Stimulated activated naive CD4-positive, alpha-beta T cell (primary cell): ENCODE measurements around the gene BRD7.

Source experiments
- DNase-seq, 6 experiments: peaks; one replicate each; lab custom pipeline; 2025; lab: John Stamatoyannopoulos, UW

Gene BRD7

DNA sequence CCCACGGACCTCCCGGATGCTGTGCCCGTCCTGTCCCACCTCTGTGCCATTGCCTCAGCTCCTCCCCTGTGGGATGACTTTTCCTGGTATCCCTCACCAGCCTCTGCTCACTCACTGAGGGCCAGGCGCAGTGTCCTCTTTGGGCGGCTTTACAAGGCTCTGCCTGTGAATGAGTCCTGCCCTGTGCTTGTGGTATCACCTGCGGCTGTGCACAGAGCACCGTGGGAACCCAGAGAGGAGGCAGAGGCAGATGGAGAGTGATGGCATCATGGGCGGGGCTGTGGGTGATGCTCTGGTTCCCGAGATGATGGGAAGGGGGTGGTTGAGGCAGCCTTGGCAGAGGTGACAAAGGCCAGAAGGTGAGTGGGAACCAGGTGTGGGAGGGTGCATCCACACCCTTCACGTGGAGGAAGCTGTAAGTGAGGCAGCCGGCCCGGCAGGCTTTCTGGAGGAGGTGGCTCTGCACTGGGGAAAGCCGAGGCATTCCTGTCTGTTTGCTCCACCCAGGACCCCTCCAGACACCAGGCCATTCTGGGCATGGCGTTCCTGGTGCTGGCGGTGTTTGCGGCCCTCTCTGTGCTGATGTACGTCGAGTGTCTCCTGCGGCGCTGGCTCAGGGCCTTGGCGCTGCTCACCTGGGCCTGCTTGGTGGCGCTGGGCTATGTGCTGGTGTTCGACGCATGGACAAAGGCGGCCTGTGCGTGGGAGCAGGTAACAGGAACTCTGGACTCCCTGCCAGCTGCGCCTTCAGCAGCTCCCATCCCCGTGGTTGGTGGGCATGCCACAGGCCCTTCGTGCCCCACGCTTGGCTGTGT is 78.6 kb downstream of the BRD7 start:
- no peak for DNase-seq

DNA sequence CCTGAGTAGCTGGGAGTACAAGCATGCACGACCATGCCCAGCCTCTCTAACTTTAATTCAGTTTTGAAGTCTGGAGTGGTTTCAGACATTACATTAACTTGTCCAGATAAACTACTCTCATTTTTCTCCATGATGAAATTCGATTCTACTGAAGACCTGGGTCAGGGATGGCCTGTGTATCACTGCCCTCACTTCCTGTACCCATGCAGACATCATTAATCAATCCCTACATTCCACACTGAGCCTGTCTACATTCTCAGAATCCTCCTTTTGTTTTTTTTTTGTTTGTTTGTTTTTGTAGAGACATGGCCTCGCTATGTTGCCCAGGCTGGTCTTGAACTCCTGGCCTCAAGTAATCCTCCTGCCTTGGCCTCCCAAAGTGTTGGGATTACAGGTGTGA is 79.9 kb downstream of the BRD7 start:
- DNase-seq: no peak

DNA sequence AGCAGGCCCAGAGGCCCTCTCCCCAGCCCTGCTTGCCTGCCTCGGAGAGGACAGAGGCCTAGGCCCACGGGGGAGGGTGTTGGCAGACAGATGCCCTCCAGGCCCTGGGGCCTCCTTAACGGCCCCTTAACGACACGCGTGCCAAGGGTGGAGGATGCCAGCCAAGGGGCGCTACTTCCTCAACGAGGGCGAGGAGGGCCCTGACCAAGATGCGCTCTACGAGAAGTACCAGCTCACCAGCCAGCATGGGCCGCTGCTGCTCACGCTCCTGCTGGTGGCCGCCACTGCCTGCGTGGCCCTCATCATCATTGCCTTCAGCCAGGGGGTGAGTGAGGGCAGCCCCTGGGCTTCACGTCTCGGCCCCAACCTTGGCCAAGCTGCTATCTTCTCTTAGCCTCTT is 80.8 kb downstream of the BRD7 start:
- no peak for DNase-seq

DNA sequence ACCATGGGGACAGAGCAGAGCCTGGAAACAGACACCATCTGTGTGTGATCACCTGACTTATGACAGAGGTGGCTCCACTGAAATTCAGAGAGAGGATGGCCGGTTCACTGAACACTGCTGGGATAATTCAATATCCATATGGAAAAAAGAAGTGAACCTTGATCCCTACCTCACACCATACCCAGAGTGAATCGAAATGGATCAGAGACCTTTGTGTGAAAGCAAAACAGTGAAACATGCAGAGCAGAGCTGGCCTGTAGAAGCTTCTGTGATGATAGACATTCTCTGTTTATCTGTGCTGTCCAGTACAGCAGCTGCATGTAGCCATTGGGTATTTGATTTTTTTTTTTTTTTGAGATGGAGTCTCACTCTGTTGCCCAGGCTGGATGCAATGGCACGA is 82.1 kb downstream of the BRD7 start:
- DNase-seq: no peak

DNA sequence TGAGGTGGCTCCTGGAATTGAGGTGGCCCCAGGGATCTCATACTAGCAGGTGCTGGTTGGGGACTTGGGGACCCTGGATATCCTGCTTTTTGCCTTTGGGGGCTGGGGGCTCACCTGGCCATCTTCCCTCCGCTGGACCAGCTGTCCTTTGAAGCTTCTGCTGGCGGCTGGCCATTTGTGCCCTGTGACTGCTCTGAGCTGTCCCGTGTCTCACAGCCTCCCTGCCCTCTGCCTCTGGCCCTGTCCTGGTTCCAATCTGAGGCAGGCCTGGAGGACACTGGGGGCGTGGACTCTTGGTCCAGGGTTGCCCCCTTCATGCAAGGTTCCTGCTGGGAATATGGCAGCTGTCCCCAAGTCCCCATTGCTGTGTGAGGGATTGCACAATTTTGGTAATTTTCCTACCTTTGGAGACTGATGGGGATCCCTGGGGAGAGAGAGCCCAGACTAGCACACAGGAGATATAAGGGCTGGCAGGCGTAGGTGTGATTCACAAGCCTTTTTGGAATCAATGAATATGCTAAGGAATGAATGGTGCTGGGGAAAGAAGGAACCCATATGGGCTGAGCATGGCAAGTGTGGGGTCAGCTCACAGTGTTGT is 83.3 kb downstream of the BRD7 start:
- no peak for DNase-seq

DNA sequence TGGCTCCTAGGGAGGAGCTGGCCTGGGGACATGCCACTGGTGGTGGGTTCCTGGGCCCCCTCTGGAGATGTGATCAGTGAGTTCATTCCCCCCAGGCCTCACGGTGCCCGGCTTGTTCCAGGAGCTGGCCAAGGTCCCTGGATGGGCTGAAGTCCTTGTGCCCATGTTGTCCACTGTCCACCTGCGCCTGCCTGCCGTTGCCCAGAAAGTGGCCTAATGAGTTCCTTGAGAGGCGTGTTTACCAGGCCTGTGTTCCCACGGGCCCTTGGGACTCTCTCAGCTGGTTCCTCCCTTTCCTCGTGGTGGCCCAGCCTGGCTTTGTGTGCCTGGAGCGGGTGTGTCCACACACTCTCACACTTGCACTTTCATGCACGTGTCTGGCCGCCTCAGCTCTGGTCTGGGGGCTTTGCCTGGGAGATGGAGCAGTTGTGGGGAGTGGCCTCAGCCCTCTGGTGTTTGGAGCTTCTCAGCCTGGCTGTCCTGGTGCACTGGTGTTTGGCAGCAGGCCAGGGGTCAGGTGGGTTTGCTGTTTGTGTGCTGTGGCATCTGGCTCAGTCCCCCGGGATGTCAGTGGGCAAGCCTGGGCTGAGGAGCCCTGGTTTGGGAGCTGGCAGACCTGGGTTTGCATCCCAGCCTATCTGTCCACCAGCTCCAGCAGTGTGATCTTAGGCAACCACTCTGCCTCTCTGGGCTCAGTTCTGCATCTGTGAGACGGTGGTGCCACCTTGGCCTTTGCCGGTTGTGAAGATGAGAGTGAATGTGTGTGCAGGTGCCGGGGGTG is 84.5 kb downstream of the BRD7 start:
- DNase-seq: peak in 3 of 6 experiments; percentile 24 to 41 (median 29)

DNA sequence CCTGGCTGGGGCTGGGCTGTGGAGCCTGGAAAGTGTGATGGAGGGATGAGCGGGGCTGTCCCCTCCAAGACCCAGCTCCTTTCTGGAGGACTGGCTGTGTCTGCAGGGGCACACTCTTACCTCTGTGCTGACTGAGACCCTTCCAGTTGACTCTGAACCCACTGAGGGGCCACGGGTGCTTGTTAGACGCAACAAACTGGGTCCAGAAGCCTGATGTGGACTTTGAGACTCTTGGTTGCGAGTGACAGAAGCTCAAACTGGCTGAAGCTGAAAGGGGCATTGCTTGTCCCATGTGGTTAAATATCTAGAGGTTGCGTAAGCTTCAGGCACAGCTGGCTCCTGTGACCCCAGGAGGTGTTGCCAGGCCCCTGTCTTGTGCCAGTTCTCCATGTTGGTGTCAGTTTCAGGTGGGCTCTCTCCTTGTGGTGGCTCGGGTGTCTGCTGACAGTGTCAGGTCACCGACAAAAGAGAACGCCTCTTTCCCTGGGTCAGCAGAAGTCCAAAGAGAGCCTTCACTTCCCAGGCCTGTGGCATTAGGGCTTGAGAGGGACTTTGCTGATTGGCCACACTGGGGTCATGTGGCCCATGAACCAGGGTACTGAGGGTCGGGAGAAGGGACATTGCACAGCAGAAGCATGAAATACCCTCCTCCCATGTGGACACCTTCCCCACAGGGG is 85.7 kb downstream of the BRD7 start:
- no peak for DNase-seq

DNA sequence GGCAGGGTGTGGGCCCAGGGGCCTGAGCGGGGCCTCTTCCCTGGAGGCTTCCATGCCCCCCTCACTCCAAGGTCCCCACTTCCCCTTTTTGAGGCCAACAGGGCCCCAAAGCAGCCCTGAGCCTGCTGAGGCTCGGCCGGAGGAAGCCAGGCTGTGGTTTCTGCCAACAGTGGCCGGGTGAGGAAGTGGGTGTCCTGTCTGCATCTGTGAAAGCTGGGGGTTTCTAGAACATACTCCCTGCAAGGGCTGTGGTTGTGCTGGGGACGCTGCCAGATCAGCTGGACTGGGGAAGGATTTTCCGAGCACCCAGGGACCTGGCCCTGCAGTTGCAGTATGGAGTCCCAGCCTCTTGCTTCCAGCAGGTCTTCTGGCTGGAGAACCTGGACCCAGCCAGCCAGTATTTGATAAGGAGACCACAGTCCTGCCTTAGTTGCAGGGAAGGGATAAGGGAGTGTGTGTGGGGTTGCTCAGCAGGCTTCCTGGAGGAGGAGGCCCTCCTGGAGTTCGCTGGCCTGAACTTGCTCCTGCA is 86.7 kb downstream of the BRD7 start:
- DNase-seq: peak in 4 of 6 experiments; percentile 10 to 29 (median 23)

DNA sequence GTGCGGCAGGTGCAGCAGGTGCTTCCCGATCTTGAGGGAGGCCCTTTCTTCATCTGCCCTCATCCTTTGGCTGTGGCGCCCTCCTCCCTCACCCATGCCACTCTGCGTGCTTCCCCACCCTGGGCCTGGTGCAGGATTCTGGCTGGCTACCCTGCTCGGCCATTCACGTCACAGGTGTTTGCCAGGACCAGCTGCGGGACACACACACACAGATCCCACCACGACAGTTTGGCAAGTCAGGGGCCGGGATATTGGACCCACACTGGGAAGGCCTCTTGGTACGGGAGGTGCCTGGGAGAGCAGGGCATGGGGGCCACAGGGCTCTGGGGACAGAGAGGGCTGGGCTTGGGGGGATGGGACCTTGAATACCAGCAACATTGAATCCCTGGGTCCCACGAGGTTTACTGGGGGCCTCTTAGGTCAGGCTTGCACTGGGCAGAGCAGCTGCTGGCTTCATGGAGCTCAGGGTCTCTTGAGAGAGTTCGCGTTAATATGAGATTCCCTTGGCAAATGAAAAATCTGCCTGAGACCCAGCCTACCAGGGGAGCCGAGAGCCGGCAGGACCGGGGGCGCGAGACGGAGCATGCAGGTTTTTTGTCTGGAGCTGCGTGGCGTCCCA is 87.3 kb downstream of the BRD7 start:
- no peak for DNase-seq

DNA sequence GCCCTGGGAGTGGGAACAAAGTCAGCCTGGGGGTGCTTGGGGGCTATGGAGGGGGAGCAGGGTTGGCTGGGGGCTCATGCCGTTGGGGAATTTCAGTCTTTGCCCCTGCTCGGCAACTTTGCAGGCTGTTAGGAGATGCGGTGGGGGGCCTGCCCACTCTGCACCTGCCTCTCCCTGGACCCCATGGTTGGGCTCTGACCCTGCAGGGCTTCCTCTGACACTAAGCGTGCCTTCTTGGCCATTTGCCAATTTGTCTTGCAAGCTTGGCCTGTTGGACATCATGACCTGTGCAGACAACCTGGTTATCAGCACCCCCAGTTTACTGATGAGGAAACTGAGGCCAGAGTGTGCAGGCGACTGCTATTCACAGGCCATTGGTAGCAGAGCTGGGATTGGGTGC is 87.9 kb downstream of the BRD7 start:
- DNase-seq: no peak

DNA sequence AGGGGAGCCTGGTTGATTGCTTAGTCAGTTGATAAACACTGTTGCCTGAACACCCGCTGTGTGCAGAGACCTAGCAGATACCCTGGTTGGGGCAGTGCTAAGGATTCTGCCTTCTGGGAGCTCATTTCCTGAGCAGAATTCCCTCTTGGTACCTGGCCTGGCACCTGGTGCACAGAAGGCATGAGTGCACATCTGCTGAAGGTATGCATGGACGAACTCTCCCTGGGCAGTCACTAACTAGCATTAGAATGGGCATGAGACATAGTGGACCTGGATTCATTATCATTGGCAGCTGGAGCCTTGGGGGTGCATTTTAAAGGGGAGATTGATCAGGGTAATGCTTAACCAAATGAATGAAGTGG is 89.3 kb downstream of the BRD7 start:
- DNase-seq: no peak

DNA sequence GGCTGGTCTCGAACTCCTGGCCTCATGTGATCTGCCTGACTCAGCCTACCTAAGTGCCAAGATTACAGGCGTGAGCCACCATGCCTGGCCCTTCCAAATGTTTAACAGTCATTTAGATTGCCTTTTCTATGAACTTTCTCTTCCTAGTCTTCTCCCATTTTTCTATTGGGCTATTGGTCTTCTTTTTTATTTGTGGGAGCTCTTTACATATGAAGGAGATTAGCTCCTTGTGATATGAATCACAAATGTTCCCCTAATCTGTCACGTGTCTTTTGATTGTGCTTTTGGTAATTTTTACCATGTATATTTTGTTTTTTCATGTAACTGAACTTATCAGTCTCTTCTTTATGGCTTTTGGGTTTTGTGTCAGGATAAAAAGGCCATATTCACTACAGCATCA is 90.5 kb downstream of the BRD7 start:
- no peak for DNase-seq

DNA sequence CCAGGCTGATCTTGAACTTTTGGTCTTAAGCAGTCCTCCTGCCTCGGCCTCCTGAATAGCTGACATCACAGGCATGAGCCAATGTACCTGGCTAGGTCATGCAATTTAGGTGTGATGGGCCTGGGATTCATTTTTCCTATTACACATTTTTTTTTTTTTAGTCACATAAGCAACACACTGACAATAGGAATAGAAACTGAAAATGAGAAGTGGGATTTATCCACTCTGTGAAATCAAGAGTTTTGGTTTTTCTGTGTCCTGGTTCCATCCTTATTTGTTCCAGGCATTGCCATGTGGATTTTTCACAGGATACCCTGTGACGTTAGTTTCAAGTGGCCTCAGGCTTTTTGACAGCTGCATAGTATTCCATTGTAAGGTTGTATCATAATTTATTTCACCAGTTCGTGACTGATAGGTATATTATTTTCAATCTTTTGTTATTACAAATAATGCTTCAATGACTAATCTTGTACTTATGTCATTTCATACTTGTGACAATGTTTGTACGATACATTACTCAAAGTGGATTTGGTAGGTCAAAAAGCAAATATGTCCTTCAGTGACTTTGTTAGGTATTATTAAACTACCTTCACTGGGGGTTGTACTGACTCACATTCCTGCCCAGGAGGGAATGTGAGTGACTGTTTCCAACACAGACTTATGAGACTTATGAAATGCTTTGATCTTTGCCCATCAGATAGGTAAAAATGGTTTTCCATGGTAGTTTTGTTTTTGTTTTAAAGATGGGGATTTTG is 91.8 kb downstream of the BRD7 start:
- no peak for DNase-seq

DNA sequence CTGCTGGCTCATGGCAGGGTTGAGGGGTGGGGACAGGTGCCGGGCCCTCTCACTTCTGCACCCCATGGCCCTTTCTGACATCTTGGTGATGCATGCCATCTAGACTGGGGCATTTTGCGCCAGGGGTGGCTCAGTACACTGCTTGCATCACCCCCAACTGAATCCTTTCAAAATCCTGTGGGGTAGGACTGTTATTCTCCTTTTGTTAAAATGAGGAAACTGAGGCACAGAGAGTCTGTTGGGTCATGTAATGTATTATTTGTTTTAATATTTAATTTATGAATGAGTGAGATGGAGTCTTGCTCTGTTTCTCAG is 92.5 kb downstream of the BRD7 start:
- DNase-seq: no peak

DNA sequence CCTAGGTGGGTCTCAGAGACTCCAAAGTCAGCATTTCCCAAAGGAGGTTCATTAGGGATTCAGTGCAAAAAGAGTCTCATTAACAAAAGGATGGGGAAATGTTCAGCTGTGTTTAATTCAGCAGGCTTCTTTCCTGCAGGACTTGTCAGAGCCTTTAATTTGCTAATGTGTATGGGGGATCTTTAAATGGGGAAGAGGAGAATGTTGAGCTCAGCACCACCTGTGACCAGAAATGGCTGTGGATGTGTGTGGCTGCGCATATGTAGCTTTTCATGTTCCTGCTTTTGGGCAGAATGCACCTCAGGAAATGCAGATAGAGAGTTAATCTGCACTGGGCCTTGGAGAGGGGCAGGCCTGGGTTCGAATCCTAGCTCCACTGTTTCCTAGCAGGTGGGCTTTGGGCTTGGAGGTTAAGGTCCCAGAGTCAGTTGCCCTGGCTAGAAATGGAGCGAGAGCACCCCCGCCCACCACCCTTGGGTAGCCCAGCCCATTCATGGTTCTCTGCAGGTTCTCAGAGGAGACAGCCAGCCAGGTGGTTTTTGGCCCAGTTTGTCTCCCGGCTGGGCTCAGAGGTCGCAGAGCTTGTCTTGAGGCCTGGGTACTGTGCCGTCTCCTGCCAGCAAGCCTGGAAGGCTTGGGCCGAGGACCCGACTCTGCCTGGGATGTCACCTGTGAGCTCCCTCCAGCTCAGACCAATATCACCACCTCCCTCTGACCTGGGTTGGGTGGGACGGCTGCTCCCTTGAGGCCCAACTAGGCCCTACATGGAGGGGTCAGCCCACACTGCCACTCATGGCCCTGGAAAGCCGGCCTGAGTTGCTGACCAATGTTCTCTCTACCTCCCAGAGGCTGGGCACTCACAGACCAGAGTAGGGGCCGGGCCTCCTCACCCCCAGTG is 93.1 kb downstream of the BRD7 start:
- DNase-seq: peak in 1 of 6 experiments; percentile 6

DNA sequence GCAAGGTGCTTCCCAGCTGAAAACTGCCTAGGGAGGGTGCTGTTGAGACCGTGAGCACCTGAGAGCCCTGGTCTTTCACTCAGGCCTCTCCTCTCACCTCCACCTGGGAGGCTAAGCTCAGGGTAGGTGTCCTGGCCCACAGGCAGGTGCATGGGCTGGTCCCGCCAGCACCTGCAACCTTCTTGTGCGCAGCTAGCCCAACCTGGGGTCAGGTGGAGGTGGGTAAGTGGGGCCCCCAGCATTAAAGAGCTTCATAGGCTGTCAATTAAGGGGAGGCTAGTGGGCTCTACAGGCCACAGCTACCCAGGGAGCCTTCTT is 93.7 kb downstream of the BRD7 start:
- no peak for DNase-seq

DNA sequence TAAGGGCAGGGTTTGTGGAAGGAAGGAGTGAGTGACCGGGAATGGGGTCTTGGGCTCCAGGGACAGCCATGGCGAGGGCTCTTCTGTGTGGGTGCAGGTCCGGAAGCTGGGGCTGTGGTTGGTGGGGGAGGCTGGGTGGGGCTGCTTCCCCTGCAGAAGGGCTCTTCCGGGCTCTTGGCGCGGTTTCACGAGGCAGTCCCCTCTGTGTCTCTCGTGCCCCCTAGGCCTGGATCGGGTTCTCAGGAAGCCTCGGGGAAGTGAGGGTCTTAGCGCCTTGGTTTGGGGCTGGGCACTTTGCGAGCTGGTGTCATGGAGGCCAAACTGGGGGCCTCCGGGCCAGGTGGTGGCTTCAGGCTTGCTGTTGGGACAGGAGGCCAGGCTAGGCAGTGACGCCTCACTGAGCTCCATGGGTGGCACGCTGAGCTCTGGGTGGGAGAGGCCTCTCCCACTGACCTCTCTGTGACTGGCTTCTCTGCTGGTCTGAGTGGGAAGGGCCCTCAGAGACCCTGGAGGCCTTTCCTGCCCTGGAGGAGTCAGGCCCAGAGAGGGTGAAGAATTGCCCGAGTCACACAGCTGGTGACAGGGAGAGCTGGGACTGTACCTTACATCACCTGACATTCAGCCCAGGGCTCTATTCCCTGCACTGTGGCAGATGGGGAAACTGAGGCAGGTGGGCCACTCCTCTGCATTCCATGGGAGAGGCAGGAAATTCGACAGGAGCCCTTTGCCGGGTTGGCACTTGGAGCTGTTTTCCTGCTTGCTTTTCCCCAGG is 94.3 kb downstream of the BRD7 start:
- DNase-seq: peak; percentile 27 to 71 (median 46)

DNA sequence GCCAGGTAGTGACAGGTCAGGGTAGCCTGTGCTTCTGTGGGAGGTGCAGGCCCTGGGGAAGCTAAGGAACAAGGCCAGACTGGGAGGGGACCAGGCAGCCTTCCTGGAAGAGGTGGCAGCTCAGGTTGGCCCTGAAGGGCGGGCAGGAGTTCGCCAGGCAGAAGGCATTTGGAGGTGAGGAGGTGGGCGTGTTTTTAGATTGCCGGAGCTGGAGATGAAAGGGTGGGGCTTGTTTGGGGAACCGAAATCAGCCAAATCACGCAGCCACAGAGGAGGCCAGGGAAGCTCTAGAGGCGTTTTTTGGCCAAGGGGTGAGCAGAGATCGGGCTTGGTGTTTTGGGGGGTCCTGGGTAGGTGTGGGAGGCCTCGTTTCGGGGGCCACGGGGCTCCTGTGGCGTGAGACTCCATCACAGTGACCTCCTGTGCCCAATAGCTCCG is 94.9 kb downstream of the BRD7 start:
- peak in 4 of 6 experiments; percentile 11 to 63 (median 40) for DNase-seq

DNA sequence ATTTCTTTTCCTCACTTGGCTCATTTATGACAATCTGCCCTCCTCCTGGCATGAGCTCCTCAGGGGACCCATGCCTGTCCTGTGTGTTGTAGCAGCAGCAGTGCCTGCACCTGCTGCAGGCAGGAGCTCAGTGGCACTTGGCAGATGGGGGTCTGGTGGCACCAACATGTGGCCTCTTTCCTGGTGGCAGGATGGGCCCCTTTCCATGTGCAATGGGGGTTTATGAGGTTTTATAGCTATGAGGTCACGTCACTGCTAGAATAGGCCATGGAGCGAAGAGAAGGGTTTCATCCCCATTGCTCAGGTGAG is 95.5 kb downstream of the BRD7 start:
- no peak for DNase-seq
